NCI-H524 treated with DMSO at 0.1 percent for 48 hours (cell line): ENCODE measurements around the gene CYBA.

Experiments
- DNase-seq: peaks from one replicate; lab custom pipeline; 2025; lab: John Stamatoyannopoulos, UW

The CYBA gene

GRCh38 chr16:88628512-88628974 is 22.3 kb downstream of the CYBA start:
- no peak for DNase-seq

DNA sequence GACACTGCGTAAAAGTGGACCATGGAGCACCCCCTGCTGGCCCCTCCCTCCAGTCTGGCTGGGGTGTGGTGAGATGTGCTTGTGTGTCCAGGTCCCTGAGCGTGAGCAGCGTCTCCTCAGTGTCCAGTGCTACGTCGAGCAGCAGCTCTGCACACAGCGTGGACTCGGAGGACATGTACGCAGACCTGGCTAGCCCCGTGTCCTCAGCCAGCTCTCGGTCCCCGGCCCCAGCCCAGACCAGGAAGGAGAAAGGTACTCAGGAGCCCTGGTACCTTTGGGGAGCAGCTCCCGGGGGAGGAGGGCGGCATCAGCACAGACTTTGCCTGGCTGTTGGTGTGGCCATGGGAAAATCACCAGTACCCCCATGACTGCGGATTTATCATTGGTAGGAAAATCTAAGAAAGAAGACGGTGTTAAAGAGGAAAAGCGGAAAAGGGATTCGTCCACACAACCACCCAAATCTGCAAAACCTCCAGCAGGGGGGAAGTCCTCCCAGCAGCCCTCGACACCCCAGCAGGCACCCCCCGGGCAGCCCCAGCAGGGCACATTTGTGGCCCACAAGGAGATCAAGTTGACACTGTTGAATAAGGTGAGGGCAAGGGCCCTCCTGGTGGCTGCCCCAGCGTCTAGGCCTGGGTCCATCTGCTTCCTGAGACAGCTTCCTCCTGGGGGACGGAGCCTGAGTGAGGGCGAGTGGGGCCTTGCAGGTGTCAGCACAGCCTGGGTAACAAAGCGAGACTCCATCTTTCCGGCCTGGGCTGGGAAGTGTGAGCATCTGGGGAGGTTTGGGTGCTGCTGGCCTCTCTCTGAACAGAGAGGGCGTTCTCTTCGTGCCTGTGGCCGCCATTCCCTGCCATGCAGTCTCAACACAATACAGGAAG is 23.1 kb downstream of the CYBA start:
- DNase-seq: no peak

GRCh38 chr16:88626646-88627045 is 24.2 kb downstream of the CYBA start:
- no peak for DNase-seq

DNA sequence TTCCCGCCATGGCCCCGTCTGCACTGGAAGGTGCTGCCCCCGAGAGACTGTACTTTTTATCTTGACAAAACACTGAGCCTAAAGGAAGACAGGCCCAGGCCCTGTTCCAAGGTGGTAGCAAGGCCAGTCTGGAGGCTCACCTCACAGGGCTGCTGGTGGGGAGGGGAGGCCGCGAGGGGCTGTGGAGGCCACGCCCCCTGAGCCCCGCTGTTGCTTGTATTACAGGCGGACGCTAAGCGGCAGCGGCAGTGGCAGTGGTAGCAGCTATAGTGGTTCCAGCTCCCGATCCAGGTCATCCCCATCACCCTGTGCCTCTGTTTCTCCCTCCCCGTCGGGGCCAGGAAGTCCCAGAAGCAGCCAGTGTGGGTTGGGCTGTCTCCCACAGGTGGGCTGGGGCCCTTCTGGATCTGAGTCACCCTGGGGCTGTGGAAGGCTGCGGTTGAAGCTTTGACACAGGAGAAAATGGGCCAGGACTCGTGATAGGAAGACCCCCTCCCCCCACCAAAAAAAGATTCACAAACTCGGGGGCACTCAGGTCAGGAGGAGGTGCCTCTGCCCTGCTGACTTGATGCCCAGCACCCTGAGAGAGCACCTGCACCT is 25.8 kb downstream of the CYBA start:
- no peak for DNase-seq

DNA sequence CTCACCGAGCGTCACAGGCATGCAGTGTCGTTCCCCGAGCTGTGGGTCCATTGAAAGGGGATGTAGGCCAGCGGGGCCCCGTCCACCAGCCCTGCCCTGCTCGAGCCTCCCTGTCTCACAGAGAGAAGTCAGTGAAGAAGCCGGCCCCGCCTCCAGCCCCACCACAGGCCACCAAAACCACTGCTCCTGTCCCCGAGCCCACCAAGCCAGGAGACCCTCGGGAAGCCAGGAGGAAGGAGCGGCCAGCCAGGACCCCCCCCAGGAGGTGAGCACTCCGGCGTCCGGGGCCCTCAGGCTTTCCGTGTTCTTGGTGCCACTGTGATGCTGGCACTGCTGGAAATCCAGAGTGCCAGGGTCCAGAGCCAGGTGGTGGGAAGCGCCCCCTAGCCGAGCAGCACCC is 26.4 kb downstream of the CYBA start:
- no peak for DNase-seq

GRCh38 chr16:88623858-88624257 is 27.0 kb downstream of the CYBA start:
- DNase-seq: no peak

DNA sequence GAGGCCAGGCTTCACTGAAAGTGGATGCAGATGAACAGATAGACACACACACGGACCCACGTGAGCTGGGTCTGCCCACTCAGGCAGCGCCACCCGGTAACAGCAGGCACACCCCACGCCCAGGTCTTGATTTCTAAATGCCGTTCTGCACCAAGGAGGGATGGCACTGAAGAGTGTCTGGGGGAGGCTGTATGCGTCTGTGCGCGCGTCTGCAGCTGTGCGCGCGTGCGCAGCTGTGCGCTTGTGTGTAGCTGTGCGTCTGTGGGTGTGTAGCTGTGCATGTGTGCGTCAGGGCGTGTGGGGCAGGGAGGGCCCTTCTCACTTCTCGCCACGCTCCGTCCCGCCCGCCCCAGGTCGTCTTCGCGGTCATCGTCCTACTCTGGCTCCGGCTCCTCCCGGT is 28.0 kb downstream of the CYBA start:
- DNase-seq: no peak

DNA sequence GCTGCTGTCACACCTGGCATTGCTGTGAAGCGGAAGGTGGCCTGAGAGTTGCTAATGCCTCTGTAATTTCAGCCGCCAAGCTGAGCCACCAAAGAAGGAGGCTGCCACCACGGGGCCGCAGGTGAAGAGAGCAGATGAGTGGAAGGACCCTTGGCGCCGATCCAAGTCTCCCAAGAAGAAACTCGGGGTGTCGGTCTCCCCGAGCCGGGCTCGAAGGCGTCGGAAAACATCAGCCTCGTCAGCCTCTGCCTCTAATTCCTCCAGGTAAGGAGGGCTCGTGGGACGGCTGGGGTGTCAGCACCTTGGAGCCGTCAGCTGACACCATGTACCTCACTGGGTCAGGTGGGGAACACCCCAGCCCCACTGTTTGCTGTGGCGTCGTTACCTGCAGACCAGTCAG is 28.7 kb downstream of the CYBA start:
- DNase-seq: no peak

DNA sequence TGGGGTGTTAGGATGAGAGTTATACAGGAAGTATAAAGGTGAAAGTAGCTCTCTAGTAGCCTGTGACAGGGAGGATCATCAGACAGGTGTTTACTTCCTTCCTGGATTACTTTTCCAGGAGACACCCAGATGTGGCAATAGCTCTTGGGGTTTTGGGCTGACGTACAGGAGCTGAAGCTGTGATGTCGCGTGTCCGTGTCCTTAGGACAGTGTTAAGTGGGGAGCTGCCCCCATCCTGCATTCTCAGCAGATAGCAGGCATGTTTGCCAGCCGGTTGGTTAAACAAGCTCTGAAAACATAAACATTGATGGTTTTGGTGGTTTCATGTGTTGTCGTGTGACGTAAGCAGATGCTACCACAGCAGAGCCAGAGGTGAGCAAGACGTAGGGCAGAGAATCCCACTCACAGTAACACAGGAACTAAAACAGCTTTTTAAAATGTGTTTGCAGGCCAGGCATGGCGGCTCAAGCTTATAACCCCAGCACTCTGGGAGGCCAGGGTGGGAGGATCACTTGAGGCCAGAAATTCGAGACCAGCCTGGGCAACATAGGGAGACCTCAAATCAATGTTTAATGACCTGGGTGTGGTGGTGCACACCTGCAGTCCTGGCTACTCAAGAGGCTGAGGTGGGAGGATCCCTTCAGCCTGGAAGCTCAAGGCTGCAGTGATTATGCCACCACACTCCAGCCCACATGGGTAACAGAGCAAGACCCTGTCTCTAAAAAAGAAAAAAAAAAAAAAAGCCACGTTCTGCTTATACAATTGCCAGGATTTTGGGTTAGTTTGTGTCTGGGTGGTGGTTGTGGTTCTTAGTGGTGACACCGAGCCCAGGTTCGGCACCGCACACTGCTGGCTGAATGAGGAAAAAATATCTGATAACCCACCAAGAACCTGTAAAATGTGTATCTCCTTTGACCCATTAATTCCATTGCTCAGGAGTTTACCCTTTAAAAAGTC is 30.7 kb downstream of the CYBA start:
- no peak for DNase-seq

- no peak for DNase-seq
Measured at GRCh38 chr16:88618956-88619667, 31.7 kb downstream of the CYBA start.

DNA sequence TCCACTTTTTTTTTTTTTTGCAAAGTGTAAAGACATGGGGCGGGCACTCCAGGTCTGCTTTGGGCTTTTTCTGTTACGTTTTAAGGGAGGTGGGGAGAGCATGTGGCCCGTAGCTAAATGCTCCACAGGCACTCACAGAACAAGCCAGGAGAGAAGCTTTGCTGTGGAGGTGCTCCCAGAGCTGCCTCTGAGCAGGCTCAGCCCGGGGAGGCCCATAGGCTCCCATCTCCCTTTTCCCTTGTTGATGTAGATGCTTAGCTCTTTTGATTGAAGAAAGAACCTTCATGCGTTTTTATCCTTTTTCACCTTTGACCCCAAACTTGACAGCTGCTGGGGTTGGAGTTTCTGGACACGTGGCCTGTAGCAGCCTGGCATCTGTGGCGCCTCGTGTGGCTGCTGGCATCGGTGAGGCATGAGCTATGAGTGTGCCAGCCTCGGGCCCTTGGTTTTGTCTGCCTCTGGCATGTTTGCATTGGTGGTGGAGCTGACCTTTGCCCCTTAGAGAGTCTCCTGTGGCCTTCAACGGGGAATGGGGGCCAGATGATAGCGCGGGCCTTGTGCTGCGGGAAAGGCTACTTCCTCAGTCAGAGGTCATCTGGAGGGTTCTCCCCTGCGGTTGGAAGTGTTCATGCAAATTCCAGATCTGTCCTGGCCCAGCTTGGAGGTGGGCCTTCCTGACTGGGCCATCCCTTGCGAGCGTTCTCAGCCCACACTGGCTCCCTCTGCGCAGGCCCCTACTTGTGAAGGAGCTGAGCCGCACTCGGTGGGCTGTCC is 32.5 kb downstream of the CYBA start:
- DNase-seq: no peak

DNA sequence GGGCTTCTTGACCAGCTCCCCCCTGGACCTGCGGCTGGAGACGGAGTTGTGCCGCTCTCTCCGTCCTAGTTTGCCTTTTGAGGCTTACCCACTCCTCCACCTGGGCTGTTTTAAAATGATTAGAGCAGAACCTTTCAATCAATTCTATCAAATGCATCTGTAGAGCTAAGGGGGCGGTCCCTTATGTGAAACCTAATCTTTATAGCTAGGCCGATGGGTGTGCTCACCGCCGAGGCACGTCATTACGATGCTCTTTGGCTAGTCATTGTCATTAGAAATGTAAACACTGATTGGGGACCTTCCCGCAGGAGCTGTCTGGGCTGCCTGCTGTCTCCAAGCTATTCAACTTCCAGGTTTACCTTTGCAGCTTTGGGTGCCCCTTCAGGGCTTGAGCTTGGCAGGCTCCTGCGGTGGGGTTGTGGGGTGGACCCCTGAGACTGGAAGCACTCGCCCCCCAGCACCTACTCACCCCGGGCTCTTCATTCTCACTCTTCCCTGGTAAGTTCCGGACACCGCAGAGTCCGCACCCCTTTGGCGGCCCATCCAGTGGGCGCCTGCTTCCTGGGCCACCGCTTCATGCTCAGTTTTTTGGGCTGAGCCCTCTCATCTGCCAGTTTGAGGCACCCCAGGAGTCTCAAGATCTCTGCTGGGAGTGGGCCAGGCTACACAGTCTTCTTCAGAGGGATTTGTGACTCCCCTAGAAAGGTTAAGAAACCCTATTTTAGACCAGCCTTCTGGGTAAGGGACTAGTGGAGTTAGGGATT is 33.4 kb downstream of the CYBA start:
- no peak for DNase-seq

DNA sequence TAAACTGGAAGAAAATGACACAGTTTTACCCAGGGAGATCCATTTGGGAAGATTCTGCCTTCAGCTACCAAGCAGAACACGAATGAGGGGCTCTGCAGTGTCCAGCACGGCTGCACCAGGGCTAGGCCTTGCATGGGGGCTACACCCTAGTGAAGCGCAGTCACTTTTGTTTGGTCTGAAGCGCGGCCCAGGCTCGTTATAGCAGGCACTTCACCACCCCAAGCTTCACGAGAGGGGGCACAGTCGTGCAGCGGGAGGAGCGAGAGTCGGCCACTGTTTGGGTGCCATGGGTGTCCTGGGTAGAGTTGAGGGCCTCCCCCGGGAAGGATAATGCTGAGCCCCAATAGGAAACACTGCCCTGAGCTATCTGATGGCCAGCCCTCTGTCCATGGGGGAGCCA is 34.1 kb downstream of the CYBA start:
- no peak for DNase-seq

GRCh38 chr16:88616320-88616719 is 34.5 kb downstream of the CYBA start:
- no peak for DNase-seq

GRCh38 chr16:88614818-88615580 is 35.9 kb downstream of the CYBA start:
- DNase-seq: peak; percentile 41

DNA sequence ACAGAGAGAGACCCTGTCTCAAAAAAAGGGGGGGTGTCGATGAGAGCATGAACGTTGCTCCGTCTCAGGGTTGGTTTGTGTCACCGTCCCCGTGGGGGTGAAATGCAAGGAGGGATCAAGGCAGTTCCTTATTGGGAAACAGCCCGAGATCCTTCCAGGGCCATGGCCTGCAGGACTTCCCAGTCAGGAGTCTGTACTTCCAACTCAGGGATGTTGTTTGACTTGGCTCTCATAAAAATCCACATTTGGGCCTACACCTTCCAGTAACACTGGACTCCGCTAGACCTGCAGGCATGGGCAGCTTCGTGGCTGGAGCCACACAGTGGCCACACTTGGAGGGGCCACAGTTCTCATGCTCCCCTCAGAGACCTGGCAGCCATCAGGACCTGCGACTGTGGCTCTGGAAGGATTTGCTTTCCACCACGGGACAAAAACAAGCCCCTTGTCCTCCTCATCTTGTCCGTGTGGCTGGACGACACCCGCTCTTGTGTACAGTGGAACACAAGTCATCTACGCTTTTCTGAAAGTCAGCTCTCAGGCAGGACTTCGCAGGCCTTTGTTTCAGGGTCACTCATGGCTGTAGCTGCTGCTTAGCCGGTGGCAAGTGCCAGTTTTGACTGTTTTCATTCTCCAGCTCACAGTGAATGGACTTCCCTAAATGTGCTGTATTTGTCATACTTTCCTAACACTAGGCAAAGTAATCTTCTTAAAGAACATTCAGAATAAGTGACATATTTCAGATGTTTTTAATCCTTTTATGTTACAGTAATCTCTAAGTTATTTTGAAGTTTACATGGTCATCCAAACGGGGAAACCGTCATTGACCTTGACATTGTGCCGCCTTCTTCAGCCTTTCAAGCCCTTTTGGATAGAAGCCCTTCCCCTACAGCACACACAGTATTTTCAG is 36.7 kb downstream of the CYBA start:
- no peak for DNase-seq

GRCh38 chr16:88613293-88613692 is 37.6 kb downstream of the CYBA start:
- no peak for DNase-seq
